Liver (tissue), 9 donors: ENCODE data around the gene LTA4H. TPM values are rescaled to one million over a fixed set of nuclear protein-coding genes. Genes with fewer than 3 reads are reported as not detected.

Source experiments
- DNase-seq: peaks from one replicate; pipeline ENCODE4 v3.0.0-alpha.2; 2017; ENCODE audit warnings: low spot score
- H3K27ac ChIP-seq, 2 donors: one replicate each; pipeline ENCODE4 v1.7.0; 2013; ENCODE audit warnings: inconsistent platforms in 2 of 2, low read length in 2 of 2, control low read depth in 1 of 2, low read depth in 1 of 2, mild to moderate bottlenecking in 1 of 2
- H3K27me3 ChIP-seq, 4 donors: one replicate each; pipeline versions ENCODE4 v1.6.1 to v1.7.0; 2013; ENCODE audit warnings: low read length in 3 of 4, inconsistent platforms in 1 of 4, mild to moderate bottlenecking in 1 of 4, moderate library complexity in 1 of 4; ENCODE audit not compliant: control insufficient read depth in 4 of 4, insufficient read depth in 4 of 4
- H3K36me3 ChIP-seq, 4 donors: one replicate each; pipeline versions ENCODE4 v1.6.1 to v1.7.0; 2013; ENCODE audit warnings: low read length in 3 of 4, mild to moderate bottlenecking in 3 of 4, low read depth in 1 of 4, moderate library complexity in 1 of 4; ENCODE audit not compliant: control insufficient read depth in 4 of 4, insufficient read depth in 3 of 4
- H3K4me1 ChIP-seq, 4 donors: one replicate each; pipeline versions ENCODE4 v1.6.1 to v1.7.0; 2013; ENCODE audit warnings: low read length in 3 of 4, mild to moderate bottlenecking in 3 of 4, moderate library complexity in 1 of 4; ENCODE audit not compliant: control insufficient read depth in 4 of 4, insufficient read depth in 4 of 4
- H3K4me3 ChIP-seq, 3 donors: one replicate each; pipeline versions ENCODE4 v1.6.1 to v1.7.0; 2013; ENCODE audit warnings: low read length in 3 of 3, control low read depth in 1 of 3, low read depth in 1 of 3, mild to moderate bottlenecking in 1 of 3
- H3K9ac ChIP-seq, 2 donors: one replicate each; pipeline ENCODE4 v1.7.0; 2013; ENCODE audit warnings: low read length in 2 of 2, mild to moderate bottlenecking in 2 of 2, moderate library complexity in 2 of 2, control low read depth in 1 of 2, low read depth in 1 of 2
- H3K9me3 ChIP-seq, 4 donors: one replicate each; pipeline versions ENCODE4 v1.6.1 to v1.7.0; 2013; ENCODE audit warnings: low read length in 3 of 4; ENCODE audit not compliant: control insufficient read depth in 4 of 4
- ATF3 ChIP-seq: IDR thresholded peaks from 2 replicates; pipeline ENCODE4 v1.6.1; 2016; ENCODE audit warnings: antibody characterized with exemption
- EGR1 ChIP-seq, 2 donors: IDR thresholded peaks; 2 replicates each; pipeline ENCODE4 v1.6.1; 2016 to 2018; ENCODE audit warnings: antibody characterized with exemption in 2 of 2, low read depth in 2 of 2
- FOXA1 ChIP-seq: IDR thresholded peaks from 2 replicates; pipeline ENCODE4 v1.6.1; 2016; ENCODE audit warnings: antibody characterized with exemption
- FOXA2 ChIP-seq: IDR thresholded peaks from 2 replicates; pipeline ENCODE4 v1.6.1; 2016; ENCODE audit warnings: antibody characterized with exemption
- GABPA ChIP-seq, 2 donors: IDR thresholded peaks in 1 of 2; conservative IDR thresholded peaks in 1 of 2; 2 replicates each; pipeline ENCODE4 v1.6.1; 2016; ENCODE audit warnings: antibody characterized with exemption in 2 of 2, mild to moderate bottlenecking in 1 of 2, moderate library complexity in 1 of 2
- HNF4A ChIP-seq, 2 donors: conservative IDR thresholded peaks; 2 replicates each; pipeline ENCODE4 v1.6.1; 2016; ENCODE audit warnings: antibody characterized with exemption in 2 of 2, mild to moderate bottlenecking in 2 of 2
- HNF4G ChIP-seq: IDR thresholded peaks from 2 replicates; pipeline ENCODE4 v1.6.1; 2016; ENCODE audit warnings: antibody characterized with exemption
- JUND ChIP-seq, 2 donors: IDR thresholded peaks; 2 replicates each; pipeline ENCODE4 v1.6.1; 2016; ENCODE audit warnings: antibody characterized with exemption in 2 of 2
- NR2F2 ChIP-seq: IDR thresholded peaks from 2 replicates; pipeline ENCODE4 v1.6.1; 2016; ENCODE audit warnings: antibody characterized with exemption
- RAD21 ChIP-seq, 2 donors: IDR thresholded peaks; 2 replicates each; pipeline ENCODE4 v1.6.1; 2016; ENCODE audit warnings: antibody characterized with exemption in 2 of 2, mild to moderate bottlenecking in 2 of 2
- RXRA ChIP-seq, 2 donors: IDR thresholded peaks; 2 replicates each; pipeline ENCODE4 v1.6.1; 2017 to 2018; ENCODE audit warnings: antibody characterized with exemption in 2 of 2, mild to moderate bottlenecking in 1 of 2
- SP1 ChIP-seq: IDR thresholded peaks from 2 replicates; pipeline ENCODE4 v1.6.1; 2018; ENCODE audit warnings: antibody characterized with exemption, mild to moderate bottlenecking
- TAF1 ChIP-seq: conservative IDR thresholded peaks from 2 replicates; pipeline ENCODE4 v1.6.1; 2016; ENCODE audit warnings: antibody characterized with exemption, mild to moderate bottlenecking
- YY1 ChIP-seq: IDR thresholded peaks from 2 replicates; pipeline ENCODE4 v1.6.1; 2016; ENCODE audit warnings: antibody characterized with exemption, mild to moderate bottlenecking
- ZBTB33 ChIP-seq: IDR thresholded peaks from 2 replicates; pipeline ENCODE4 v1.6.1; 2016; ENCODE audit warnings: antibody characterized with exemption
- WGBS: extraction: QIAGEN DNeasy Blood & Tissue Kit; methylation state at CpG from one replicate; pipeline ENCODE4 v1.1.7; 2013; 5-methylcytosine and 5-hydroxymethylcytosine counted together
- polyA plus RNA-seq, 2 donors: library from polyadenylated mRNA; stranded (reverse) in 1 of 2; unstranded in 1 of 2; fragments of 200-250 nt in 1 of 2; fragments of >200 nt in 1 of 2; fragmentation: Nextera tagmentation in 1 of 2; extraction: Ambion mirVana in 1 of 2; gene quantifications; one replicate each; pipeline versions ENCODE4 v1.2.1 to v1.2.3, GENCODE V29; 2013 to 2015
- total RNA-seq, 2 donors: library from RNA; depleted of rRNA; stranded (reverse); fragments of >200 nt; gene quantifications; one replicate each; pipeline ENCODE4 v1.2.3, GENCODE V29; 2014
- TF ChIP-seq, protein P1 (sequence below): fragments of 150-350 bp; IDR thresholded peaks from 2 replicates; pipeline ENCODE4 v1.5.1; 2017; ENCODE audit warnings: improper control_type of control experiment, low read depth, low read length; ENCODE audit not compliant: missing input control
- TF ChIP-seq, protein P2 (sequence below): IDR thresholded peaks from 2 replicates; pipeline ENCODE4 v1.6.1; 2016; ENCODE audit warnings: antibody characterized with exemption, mild to moderate bottlenecking
- TF ChIP-seq, protein P3 (sequence below): IDR thresholded peaks from 2 replicates; pipeline ENCODE4 v1.6.1; 2016; ENCODE audit warnings: antibody characterized with exemption
- donor health status: healthy.
- donor health status: healthy.
- donor health status: healthy.
- donor health status: healthy.
- donor health status: healthy.

LTA4H gene
- total and polyA plus RNA-seq, 4 donors: 16.6 to 34.5 (median 20.9) TPM

- TF ChIP-seq FOXA1 (no peak), ATF3 (no peak), HNF4G (no peak), RAD21 (IDR thresholded peaks at IDR 0.05) (no peak), ZBTB33 (no peak), TAF1 (no peak), RXRA (IDR thresholded peaks at IDR 0.05) (no peak), FOXA2 (no peak), HNF4A (conservative IDR thresholded peaks at IDR 0.05) (no peak), GABPA (IDR thresholded peaks at IDR 0.05 in 1 of 2, conservative IDR thresholded peaks at IDR 0.05 in 1 of 2) (no peak), JUND (IDR thresholded peaks at IDR 0.05) (no peak), NR2F2 (no peak), EGR1 (IDR thresholded peaks at IDR 0.05; ENCODE audit: low read depth in 2 of 2) (no peak), SP1 (no peak), YY1 (no peak)
- TF ChIP-seq, protein P1, sequence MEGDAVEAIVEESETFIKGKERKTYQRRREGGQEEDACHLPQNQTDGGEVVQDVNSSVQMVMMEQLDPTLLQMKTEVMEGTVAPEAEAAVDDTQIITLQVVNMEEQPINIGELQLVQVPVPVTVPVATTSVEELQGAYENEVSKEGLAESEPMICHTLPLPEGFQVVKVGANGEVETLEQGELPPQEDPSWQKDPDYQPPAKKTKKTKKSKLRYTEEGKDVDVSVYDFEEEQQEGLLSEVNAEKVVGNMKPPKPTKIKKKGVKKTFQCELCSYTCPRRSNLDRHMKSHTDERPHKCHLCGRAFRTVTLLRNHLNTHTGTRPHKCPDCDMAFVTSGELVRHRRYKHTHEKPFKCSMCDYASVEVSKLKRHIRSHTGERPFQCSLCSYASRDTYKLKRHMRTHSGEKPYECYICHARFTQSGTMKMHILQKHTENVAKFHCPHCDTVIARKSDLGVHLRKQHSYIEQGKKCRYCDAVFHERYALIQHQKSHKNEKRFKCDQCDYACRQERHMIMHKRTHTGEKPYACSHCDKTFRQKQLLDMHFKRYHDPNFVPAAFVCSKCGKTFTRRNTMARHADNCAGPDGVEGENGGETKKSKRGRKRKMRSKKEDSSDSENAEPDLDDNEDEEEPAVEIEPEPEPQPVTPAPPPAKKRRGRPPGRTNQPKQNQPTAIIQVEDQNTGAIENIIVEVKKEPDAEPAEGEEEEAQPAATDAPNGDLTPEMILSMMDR: no peak
- TF ChIP-seq, protein P2, sequence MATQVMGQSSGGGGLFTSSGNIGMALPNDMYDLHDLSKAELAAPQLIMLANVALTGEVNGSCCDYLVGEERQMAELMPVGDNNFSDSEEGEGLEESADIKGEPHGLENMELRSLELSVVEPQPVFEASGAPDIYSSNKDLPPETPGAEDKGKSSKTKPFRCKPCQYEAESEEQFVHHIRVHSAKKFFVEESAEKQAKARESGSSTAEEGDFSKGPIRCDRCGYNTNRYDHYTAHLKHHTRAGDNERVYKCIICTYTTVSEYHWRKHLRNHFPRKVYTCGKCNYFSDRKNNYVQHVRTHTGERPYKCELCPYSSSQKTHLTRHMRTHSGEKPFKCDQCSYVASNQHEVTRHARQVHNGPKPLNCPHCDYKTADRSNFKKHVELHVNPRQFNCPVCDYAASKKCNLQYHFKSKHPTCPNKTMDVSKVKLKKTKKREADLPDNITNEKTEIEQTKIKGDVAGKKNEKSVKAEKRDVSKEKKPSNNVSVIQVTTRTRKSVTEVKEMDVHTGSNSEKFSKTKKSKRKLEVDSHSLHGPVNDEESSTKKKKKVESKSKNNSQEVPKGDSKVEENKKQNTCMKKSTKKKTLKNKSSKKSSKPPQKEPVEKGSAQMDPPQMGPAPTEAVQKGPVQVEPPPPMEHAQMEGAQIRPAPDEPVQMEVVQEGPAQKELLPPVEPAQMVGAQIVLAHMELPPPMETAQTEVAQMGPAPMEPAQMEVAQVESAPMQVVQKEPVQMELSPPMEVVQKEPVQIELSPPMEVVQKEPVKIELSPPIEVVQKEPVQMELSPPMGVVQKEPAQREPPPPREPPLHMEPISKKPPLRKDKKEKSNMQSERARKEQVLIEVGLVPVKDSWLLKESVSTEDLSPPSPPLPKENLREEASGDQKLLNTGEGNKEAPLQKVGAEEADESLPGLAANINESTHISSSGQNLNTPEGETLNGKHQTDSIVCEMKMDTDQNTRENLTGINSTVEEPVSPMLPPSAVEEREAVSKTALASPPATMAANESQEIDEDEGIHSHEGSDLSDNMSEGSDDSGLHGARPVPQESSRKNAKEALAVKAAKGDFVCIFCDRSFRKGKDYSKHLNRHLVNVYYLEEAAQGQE: no peak
- TF ChIP-seq, protein P3, sequence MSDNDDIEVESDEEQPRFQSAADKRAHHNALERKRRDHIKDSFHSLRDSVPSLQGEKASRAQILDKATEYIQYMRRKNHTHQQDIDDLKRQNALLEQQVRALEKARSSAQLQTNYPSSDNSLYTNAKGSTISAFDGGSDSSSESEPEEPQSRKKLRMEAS: no peak
- DNase-seq: no peak
- Histone ChIP-seq H3K4me3 (no peak overlapping the region), H3K9ac (no peak overlapping the region), H3K36me3 (no peaks in the 10 kb centered on the region), H3K9me3 (no peaks in the 10 kb centered on the region), H3K27ac (no peak overlapping the region), H3K27me3 (no peaks in the 10 kb centered on the region), H3K4me1 (no peaks in the 10 kb centered on the region)
- WGBS: 78% methylated on average over 2 of the region's 2 CpGs
Measured at GRCh38 chr12:96075560-96075959, 40.2 kb upstream of the LTA4H start.
